Measurements from ENCODE around the gene TUFM.

DNA sequence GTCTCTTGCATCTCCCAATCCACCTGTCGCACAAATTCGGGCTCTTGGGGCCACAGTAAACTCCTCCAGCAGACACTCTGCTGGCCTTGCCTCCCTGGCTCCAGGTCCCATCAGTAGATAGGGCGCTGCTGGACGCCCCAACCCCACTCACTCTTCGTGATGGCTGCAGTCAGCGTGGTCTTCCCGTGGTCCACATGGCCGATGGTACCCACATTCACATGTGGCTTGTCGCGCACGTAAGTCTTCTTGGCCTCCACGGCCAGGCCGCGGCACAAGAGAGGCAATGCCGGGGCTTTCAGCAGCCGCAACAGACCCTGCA lies 428 bp downstream of the TUFM start:
- no peak for TF ChIP-seq CTCF (IDR thresholded peaks at IDR 0.05)
- no peak for TF ChIP-seq POLR2A (IDR thresholded peaks at IDR 0.05)
